Measurements from ENCODE around the gene MX2.
A peak's percentile ranks its signal among the peaks of the same experiment; 100 is the strongest.

Gene MX2

GRCh38 chr21:41370840-41371684, 9.2 kb downstream of the MX2 start:
- Histone ChIP-seq H3K27ac (ENCODE audit: low read depth, low read length) (no peak overlapping the region), H3K9ac (ENCODE audit: low read length) (no peak overlapping the region), H3K4me1 (ENCODE audit: control insufficient read depth, insufficient read depth, low read length) (no peaks in the 10 kb centered on the region), H3K4me3 (ENCODE audit: low read length) (no peak overlapping the region), H3K27me3 (ENCODE audit: control insufficient read depth, insufficient read depth, low read length) (no peaks in the 10 kb centered on the region), H3K36me3 (ENCODE audit: control insufficient read depth, insufficient read depth, low read length) (no peaks in the 10 kb centered on the region)

DNA sequence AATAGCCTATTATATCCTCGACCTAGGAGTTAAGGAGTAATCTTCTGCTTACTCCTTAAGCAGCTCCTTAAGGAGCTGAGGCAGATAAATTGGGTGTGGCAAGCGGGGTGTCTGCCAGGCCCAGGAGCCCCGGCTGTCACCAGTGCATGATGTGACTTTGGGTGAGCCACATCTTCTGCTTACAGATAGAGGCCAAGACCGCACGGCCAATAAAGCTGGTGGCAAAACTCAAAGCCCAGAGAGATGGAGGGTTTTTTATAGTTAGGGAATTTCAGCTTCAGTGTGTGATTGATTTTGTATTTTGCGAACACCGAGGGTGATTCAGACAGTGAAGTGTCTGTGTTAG, 9.8 kb downstream of the MX2 start:
- H3K9ac ChIP-seq (ENCODE audit: low read length): no peak overlapping the region

GRCh38 chr21:41373253-41373652, 11.4 kb downstream of the MX2 start:
- no peak overlapping the region for H3K4me3 ChIP-seq (ENCODE audit: low read length)
- no peaks in the 10 kb centered on the region for H3K4me1 ChIP-seq (ENCODE audit: control insufficient read depth, insufficient read depth, low read length)
- no peaks in the 10 kb centered on the region for H3K27me3 ChIP-seq (ENCODE audit: control insufficient read depth, insufficient read depth, low read length)
- no peak overlapping the region for H3K9ac ChIP-seq (ENCODE audit: low read length)
- no peak overlapping the region for H3K27ac ChIP-seq (ENCODE audit: low read depth, low read length)
- H3K36me3 ChIP-seq (ENCODE audit: control insufficient read depth, insufficient read depth, low read length): no peaks in the 10 kb centered on the region

More for the DNA sequence above, 9.8 kb downstream of the MX2 start:
- Histone ChIP-seq H3K27ac (ENCODE audit: low read depth, low read length) (no peak overlapping the region), H3K4me1 (ENCODE audit: control insufficient read depth, insufficient read depth, low read length) (no peaks in the 10 kb centered on the region), H3K36me3 (ENCODE audit: control insufficient read depth, insufficient read depth, low read length) (no peaks in the 10 kb centered on the region), H3K27me3 (ENCODE audit: control insufficient read depth, insufficient read depth, low read length) (no peaks in the 10 kb centered on the region), H3K4me3 (ENCODE audit: low read length) (no peak overlapping the region)

DNA sequence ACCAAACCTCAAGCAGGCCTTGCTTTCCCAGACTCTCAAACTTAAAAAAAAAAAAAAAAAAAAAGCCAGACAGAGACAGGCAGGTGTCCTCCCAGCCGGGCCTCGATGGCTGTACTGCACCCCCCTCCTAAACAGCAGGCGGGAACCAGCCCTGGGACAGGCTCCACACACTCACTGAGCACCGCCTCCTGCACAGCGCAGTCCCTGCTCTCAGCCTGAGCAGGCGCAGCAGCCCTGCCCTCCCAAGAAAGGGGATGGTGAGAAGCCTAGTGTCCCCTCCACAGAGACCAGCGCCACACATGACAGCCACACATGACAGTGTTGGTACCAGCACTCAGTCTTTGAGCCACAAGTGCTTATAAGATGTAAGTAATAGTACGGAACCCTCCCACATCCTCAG, 11.9 kb downstream of the MX2 start:
- Histone ChIP-seq H3K27ac (ENCODE audit: low read depth, low read length) (no peak overlapping the region), H3K4me3 (ENCODE audit: low read length) (no peak overlapping the region), H3K27me3 (ENCODE audit: control insufficient read depth, insufficient read depth, low read length) (no peaks in the 10 kb centered on the region), H3K9ac (ENCODE audit: low read length) (no peak overlapping the region), H3K36me3 (ENCODE audit: control insufficient read depth, insufficient read depth, low read length) (no peaks in the 10 kb centered on the region), H3K4me1 (ENCODE audit: control insufficient read depth, insufficient read depth, low read length) (no peaks in the 10 kb centered on the region)

DNA sequence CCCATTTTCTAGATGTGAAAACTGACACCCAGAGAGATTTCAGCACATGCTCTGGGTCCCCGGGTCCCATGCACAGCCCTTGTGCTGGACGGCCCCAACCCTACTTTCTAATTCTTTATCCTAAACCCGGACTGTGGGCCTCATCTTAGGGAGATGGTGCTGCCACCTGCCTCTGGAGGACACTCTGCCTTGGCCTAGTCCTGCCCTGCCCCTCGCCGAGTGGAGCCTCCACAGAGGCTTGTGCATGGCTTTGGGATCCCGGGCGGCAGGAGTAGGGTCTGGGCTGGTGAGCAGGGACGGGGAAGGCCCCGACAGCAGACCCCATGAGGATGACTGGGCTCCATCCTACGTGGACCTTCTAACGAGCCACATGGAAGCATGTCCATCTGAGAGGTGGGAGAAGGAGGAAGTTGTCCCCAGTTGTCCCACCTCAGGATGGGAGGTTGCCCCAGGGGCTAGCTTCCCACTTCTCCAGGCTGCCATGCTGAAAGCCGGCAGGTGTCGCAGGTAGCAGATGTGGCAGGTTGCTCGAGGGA, 12.4 kb downstream of the MX2 start:
- no peak overlapping the region for H3K9ac ChIP-seq (ENCODE audit: low read length)
- no peaks in the 10 kb centered on the region for H3K36me3 ChIP-seq (ENCODE audit: control insufficient read depth, insufficient read depth, low read length)
- H3K4me1 ChIP-seq (ENCODE audit: control insufficient read depth, insufficient read depth, low read length): no peaks in the 10 kb centered on the region
- no peaks in the 10 kb centered on the region for H3K27me3 ChIP-seq (ENCODE audit: control insufficient read depth, insufficient read depth, low read length)
- no peak overlapping the region for H3K4me3 ChIP-seq (ENCODE audit: low read length)
- H3K27ac ChIP-seq (ENCODE audit: low read depth, low read length): no peak overlapping the region

DNA sequence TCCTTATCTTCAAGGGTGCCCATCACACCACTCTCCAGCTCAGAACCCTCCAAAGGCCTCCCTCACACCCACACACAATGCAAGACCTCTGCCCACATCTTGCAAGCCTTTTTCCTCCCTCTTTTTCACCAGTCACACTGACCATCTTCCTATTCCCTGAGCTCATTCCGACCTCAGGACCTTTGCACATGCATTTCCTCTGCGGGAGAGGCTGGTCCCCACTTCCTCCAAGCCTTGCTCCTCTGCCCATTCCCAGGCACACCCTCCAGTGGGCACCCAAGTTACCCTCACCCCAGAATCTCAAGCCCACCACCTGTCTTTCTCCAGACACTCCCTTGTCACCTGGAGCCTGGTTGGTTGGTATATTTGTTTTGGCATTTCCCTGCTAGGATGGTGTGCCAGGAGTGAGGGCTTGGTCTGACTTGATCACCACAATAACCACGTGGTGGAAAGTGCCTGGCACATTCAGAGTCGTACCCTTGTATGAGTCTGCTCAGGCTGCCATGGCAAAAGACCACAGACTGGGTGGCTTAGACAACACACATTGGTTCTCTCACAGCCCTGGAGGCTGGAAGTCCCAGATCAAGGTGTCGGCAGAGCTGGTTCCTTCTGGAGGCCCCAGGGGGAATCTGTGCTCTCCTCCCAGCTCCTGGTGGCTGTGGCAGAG, 13.2 kb downstream of the MX2 start:
- Histone ChIP-seq H3K36me3 (ENCODE audit: control insufficient read depth, insufficient read depth, low read length) (no peaks in the 10 kb centered on the region), H3K4me1 (ENCODE audit: control insufficient read depth, insufficient read depth, low read length) (no peaks in the 10 kb centered on the region), H3K4me3 (ENCODE audit: low read length) (no peak overlapping the region), H3K27ac (ENCODE audit: low read depth, low read length) (no peak overlapping the region), H3K27me3 (ENCODE audit: control insufficient read depth, insufficient read depth, low read length) (no peaks in the 10 kb centered on the region), H3K9ac (ENCODE audit: low read length) (no peak overlapping the region)

DNA sequence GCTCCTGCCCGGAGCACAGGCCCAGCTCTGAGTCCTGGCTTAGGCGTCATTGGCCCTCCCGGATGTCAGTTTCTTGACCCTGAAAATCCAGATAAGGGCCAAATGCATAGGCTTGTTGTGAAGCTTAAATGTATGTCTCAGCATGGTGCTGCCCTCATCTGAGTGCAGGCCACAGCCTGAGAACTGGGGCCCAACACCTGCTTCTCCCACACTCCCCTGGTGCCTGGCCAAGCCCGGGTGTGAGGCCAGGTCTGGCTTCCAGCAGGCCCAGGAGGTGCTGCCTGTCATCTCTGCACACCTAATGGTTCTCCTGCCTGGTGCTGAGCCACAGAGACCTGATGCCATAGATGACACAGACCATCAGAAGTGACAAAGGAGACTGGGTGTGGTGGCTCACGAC, 14.0 kb downstream of the MX2 start:
- H3K4me3 ChIP-seq (ENCODE audit: low read length): no peak overlapping the region
- H3K27me3 ChIP-seq (ENCODE audit: control insufficient read depth, insufficient read depth, low read length): no peaks in the 10 kb centered on the region
- H3K27ac ChIP-seq (ENCODE audit: low read depth, low read length): no peak overlapping the region
- H3K9ac ChIP-seq (ENCODE audit: low read length): no peak overlapping the region
- no peaks in the 10 kb centered on the region for H3K36me3 ChIP-seq (ENCODE audit: control insufficient read depth, insufficient read depth, low read length)
- no peaks in the 10 kb centered on the region for H3K4me1 ChIP-seq (ENCODE audit: control insufficient read depth, insufficient read depth, low read length)

- no peak overlapping the region for H3K27ac ChIP-seq (ENCODE audit: low read depth, low read length)
- H3K36me3 ChIP-seq (ENCODE audit: control insufficient read depth, insufficient read depth, low read length): no peaks in the 10 kb centered on the region
- H3K4me1 ChIP-seq (ENCODE audit: control insufficient read depth, insufficient read depth, low read length): no peaks in the 10 kb centered on the region
- no peaks in the 10 kb centered on the region for H3K27me3 ChIP-seq (ENCODE audit: control insufficient read depth, insufficient read depth, low read length)
- H3K4me3 ChIP-seq (ENCODE audit: low read length): no peak overlapping the region
- no peak overlapping the region for H3K9ac ChIP-seq (ENCODE audit: low read length)
Measured at GRCh38 chr21:41377715-41378114, 15.9 kb downstream of the MX2 start.

DNA sequence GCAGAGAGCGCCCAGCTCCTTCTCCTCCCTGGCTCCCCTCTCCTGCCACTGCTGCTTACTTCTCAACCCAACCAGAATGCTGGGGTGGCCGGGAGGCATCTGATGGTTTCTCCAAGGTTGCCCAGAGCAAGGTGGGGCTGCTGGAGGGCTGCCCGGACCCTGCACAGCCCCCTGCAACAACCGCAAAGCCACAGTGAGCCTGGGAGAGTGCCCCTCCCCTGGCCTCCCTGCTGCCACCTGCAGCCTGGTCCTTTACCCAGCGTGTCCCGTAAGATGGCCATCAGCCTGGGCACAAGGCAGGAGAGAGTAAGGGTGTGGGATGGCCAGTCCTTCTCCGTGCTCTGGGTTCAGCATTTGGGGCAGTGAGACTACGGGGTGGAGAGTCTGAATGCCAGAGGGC, 17.0 kb downstream of the MX2 start:
- no peak overlapping the region for H3K9ac ChIP-seq (ENCODE audit: low read length)
- no peak overlapping the region for H3K4me3 ChIP-seq (ENCODE audit: low read length)
- H3K27me3 ChIP-seq (ENCODE audit: control insufficient read depth, insufficient read depth, low read length): no peaks in the 10 kb centered on the region
- H3K4me1 ChIP-seq (ENCODE audit: control insufficient read depth, insufficient read depth, low read length): no peaks in the 10 kb centered on the region
- H3K36me3 ChIP-seq (ENCODE audit: control insufficient read depth, insufficient read depth, low read length): no peaks in the 10 kb centered on the region
- no peak overlapping the region for H3K27ac ChIP-seq (ENCODE audit: low read depth, low read length)

- no peak overlapping the region for H3K9ac ChIP-seq (ENCODE audit: low read length)
- no peak overlapping the region for H3K27ac ChIP-seq (ENCODE audit: low read depth, low read length)
- no peaks in the 10 kb centered on the region for H3K4me1 ChIP-seq (ENCODE audit: control insufficient read depth, insufficient read depth, low read length)
- no peaks in the 10 kb centered on the region for H3K27me3 ChIP-seq (ENCODE audit: control insufficient read depth, insufficient read depth, low read length)
- no peak overlapping the region for H3K4me3 ChIP-seq (ENCODE audit: low read length)
- no peaks in the 10 kb centered on the region for H3K36me3 ChIP-seq (ENCODE audit: control insufficient read depth, insufficient read depth, low read length)
Measured at GRCh38 chr21:41379901-41380300, 18.1 kb downstream of the MX2 start.

DNA sequence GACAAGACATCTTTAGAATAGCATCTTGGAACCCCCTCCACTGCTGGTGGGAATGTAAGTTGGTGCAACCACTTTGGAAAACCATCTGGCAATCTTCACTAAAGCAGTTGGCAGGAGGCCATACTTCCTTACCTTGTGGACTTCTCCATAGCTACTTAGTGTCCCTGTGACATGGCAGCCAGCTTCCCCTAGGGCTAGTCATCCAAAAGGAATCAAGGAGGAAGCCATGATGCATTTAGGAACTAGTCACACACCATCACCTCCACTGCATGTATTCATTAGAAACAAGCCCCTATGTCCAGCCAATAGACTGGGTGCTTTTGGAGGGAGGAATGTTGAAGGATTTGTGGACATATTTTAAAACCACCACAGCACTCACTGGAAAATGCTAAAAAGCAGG, 19.9 kb downstream of the MX2 start:
- no peaks in the 10 kb centered on the region for H3K36me3 ChIP-seq (ENCODE audit: control insufficient read depth, insufficient read depth, low read length)
- H3K27ac ChIP-seq (ENCODE audit: low read depth, low read length): no peak overlapping the region
- no peaks in the 10 kb centered on the region for H3K27me3 ChIP-seq (ENCODE audit: control insufficient read depth, insufficient read depth, low read length)
- H3K9ac ChIP-seq (ENCODE audit: low read length): no peak overlapping the region
- H3K4me1 ChIP-seq (ENCODE audit: control insufficient read depth, insufficient read depth, low read length): no peaks in the 10 kb centered on the region
- H3K4me3 ChIP-seq (ENCODE audit: low read length): no peak overlapping the region

DNA sequence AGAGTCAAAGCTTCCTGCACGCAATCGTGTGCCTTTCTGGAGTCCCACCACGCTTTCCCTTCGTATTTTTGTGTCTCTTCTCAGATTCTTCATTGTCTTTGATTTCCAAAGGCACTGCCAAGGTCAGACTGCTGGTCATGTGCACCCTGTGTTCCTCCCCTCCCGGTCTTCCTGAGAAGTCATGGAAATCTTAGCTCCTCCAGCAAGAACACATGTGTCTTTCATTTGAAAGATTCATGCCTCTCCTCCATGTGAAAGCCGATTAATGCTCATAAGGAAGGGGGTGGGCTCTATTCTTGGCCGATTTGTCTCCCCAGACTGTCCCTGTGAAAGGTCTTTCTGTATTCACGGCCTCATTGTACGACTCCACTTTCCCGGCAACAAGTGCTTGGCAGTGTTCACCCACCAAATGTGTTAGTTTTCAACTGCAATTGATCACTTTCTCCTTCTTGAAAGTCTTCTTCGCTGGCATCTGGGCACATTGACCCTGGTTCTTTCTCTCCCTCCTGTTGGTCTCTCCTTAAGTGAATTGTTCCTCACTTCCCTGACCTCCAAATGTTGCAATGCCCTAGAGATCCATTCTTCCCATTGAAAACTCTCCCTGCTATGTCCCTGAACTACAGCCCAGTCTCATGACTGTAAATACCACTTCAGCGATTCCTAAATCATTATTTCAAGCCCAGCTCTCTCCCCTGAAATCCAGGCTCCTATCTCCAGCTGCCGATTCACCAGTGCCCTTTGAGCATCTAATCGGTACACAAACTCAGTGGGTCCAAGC, 25.4 kb downstream of the MX2 start:
- Histone ChIP-seq H3K9ac (ENCODE audit: low read length) (no peak overlapping the region), H3K4me3 (ENCODE audit: low read length) (no peak overlapping the region), H3K27ac (ENCODE audit: low read depth, low read length) (peak overlapping the region; percentile 57)

More for the DNA sequence above, 25.4 kb downstream of the MX2 start:
- Histone ChIP-seq H3K4me1 (ENCODE audit: control insufficient read depth, insufficient read depth, low read length) (no peaks in the 10 kb centered on the region), H3K27me3 (ENCODE audit: control insufficient read depth, insufficient read depth, low read length) (no peaks in the 10 kb centered on the region), H3K36me3 (ENCODE audit: control insufficient read depth, insufficient read depth, low read length) (no peaks in the 10 kb centered on the region)
